A549 (cell line): ENCODE measurements around the gene PITPNB. TPM values are rescaled to one million over a fixed set of nuclear protein-coding genes. Genes with fewer than 3 reads are reported as not detected.

Experiments
- ATAC-seq, 2 experiments: fragments of 200-7000 bp in 1 of 2; fragments of >200 bp in 1 of 2; cut with Nextera tagmentation in 1 of 2; cut with Tn5 transposase in 1 of 2; 3 replicates each; pipeline versions ENCODE4 v1.8.0 to v1.9.1; 2018 to 2020; ENCODE audit warnings: mild to moderate bottlenecking in 1 of 2, moderate library complexity in 1 of 2
- CTCF ChIA-PET: fragments of 300-600 bp; sonication (Branson Sonifier 250); formaldehyde crosslinking; extraction: SDS; loops from one replicate; lab custom pipeline; 2021; ENCODE audit warnings: antibody characterized with exemption, inconsistent platforms; lab: Yijun Ruan, JAX
- POLR2A ChIA-PET: fragments of 350-600 bp; formaldehyde crosslinking; extraction: SDS; loops from one replicate; lab custom pipeline; 2021; ENCODE audit warnings: antibody characterized with exemption, inconsistent platforms; lab: Yijun Ruan, JAX
- DNase-seq, 2 experiments: peaks; one replicate each; pipeline versions ENCODE4 v3.0.0 to v3.0.0-alpha.2; 2011 to 2016; ENCODE audit warnings: low read depth in 1 of 2, low spot score in 1 of 2
- FAIRE-seq: peaks from 2 replicates; lab custom pipeline; 2011; peaks lifted over from hg19 to GRCh38; lab: Jason Lieb, UNC
- H3K27ac ChIP-seq, 2 experiments: fragments of >200 bp; sonication (Bioruptor Twin); formaldehyde crosslinking; 3 replicates each; pipeline ENCODE4 v1.5.1; 2016 to 2017
- H3K4me1 ChIP-seq: fragments of >200 bp; sonication (Bioruptor Twin); formaldehyde crosslinking; 3 replicates; pipeline ENCODE4 v1.6.1; 2016
- H3K4me2 ChIP-seq: fragments of >200 bp; sonication (Bioruptor Twin); formaldehyde crosslinking; 3 replicates; pipeline ENCODE4 v1.6.1; 2016
- H3K4me3 ChIP-seq: fragments of >200 bp; sonication (Bioruptor Twin); formaldehyde crosslinking; 3 replicates; pipeline ENCODE4 v1.5.1; 2016
- H3K9me3 ChIP-seq: fragments of >200 bp; sonication (Bioruptor Twin); formaldehyde crosslinking; 3 replicates; pipeline ENCODE4 v1.6.1; 2016
- BHLHE40 ChIP-seq: IDR thresholded peaks from 2 replicates; pipeline ENCODE4 v1.6.1; 2012; ENCODE audit warnings: low read depth, low read length, inconsistent platforms
- CBX8 ChIP-seq: fragments of 200-600 bp; sonication (generic); IDR thresholded peaks from 2 replicates; pipeline ENCODE4 v1.6.1; 2016
- CHD2 ChIP-seq: fragments of 150-350 bp; IDR thresholded peaks from 2 replicates; pipeline ENCODE4 v1.6.1; 2014; ENCODE audit warnings: low read length; ENCODE audit not compliant: partially characterized antibody
- EHF ChIP-seq: fragments of 250-450 bp; sonication (Bioruptor Pico); IDR thresholded peaks from 2 replicates; pipeline ENCODE4 v1.5.0; 2020; ENCODE audit warnings: mild to moderate bottlenecking
- EHMT2 ChIP-seq: fragments of 200-600 bp; sonication (generic); IDR thresholded peaks from 2 replicates; pipeline ENCODE4 v1.6.1; 2016; ENCODE audit warnings: antibody characterized with exemption, low read depth, mild to moderate bottlenecking, moderate library complexity
- EP300 ChIP-seq, 2 experiments: fragments of >200 bp; sonication (Bioruptor Twin); formaldehyde crosslinking; IDR thresholded peaks; 2 replicates in 1 of 2; 3 replicates in 1 of 2; pipeline ENCODE4 v1.6.1; 2016 to 2017
- FOSL2 ChIP-seq, 2 experiments: fragments of 450-650 bp in 1 of 2; fragments of >200 bp in 1 of 2; sonication (Bioruptor Twin) in 1 of 2; formaldehyde crosslinking; IDR thresholded peaks; 2 replicates each; pipeline versions ENCODE4 v1.5.0 to v1.6.1; 2016 to 2020; ENCODE audit warnings: mild to moderate bottlenecking in 1 of 2, moderate library complexity in 1 of 2
- HEYL ChIP-seq: fragments of 250-450 bp; sonication (Bioruptor Pico); IDR thresholded peaks from 2 replicates; pipeline ENCODE4 v1.8.0; 2021; ENCODE audit warnings: mild to moderate bottlenecking, moderate library complexity
- HOXB5 ChIP-seq: fragments of 250-450 bp; sonication (Bioruptor Pico); IDR thresholded peaks from 2 replicates; pipeline ENCODE4 v1.5.0; 2020; ENCODE audit warnings: mild to moderate bottlenecking, moderate library complexity
- JUNB ChIP-seq: fragments of >200 bp; sonication (Bioruptor Twin); formaldehyde crosslinking; IDR thresholded peaks from 2 replicates; pipeline ENCODE4 v1.6.1; 2016
- MAFK ChIP-seq: fragments of 450-650 bp; IDR thresholded peaks from 2 replicates; pipeline ENCODE4 v1.6.1; 2014; ENCODE audit not compliant: partially characterized antibody
- RARB ChIP-seq: fragments of 250-450 bp; sonication (Bioruptor Pico); IDR thresholded peaks from 2 replicates; pipeline ENCODE4 v1.8.0; 2021; ENCODE audit warnings: mild to moderate bottlenecking, moderate library complexity
- RFX5 ChIP-seq: fragments of 450-650 bp; IDR thresholded peaks from 2 replicates; pipeline ENCODE4 v1.7.1; 2014; ENCODE audit warnings: antibody characterized with exemption, mild to moderate bottlenecking, moderate library complexity
- RNF2 ChIP-seq: fragments of 200-600 bp; sonication (generic); IDR thresholded peaks from 2 replicates; pipeline ENCODE4 v1.6.1; 2016; ENCODE audit warnings: low read depth, mild to moderate bottlenecking, antibody characterized with exemption, moderate library complexity, borderline replicate concordance
- TP53 ChIP-seq: fragments of 250-450 bp; sonication (Bioruptor Pico); IDR thresholded peaks from 2 replicates; pipeline ENCODE4 v1.5.0; 2021; ENCODE audit warnings: mild to moderate bottlenecking, moderate library complexity
- WGBS: methylation state at CpG from one replicate; pipeline ENCODE4 v1.1.6; 2017; ENCODE audit errors: missing lambda C conversion rate; 5-methylcytosine and 5-hydroxymethylcytosine counted together
- polyA plus RNA-seq, 4 experiments: library from polyadenylated mRNA; depleted of rRNA in 3 of 4; stranded (reverse); fragments of >200 nt; fragmentation: RNase III in 1 of 4; extraction: RNeasy Plus Mini Kit Qiagen cat#74134 plus additional on column Dnase treatment in 1 of 4; gene quantifications; 2 replicates in 3 of 4; 3 replicates in 1 of 4; pipeline ENCODE4 v1.2.3, GENCODE V29; 2011 to 2017
- TF ChIP-seq, protein P1 (sequence below): IDR thresholded peaks from 2 replicates; pipeline ENCODE4 v1.6.1; 2012
- TF ChIP-seq, protein P2 (sequence below): IDR thresholded peaks from 2 replicates; pipeline ENCODE4 v1.6.1; 2012; ENCODE audit warnings: low read depth, borderline replicate concordance

PITPNB gene
- polyA plus RNA-seq, 2 of the 4 experiments (the other 2 are of a cell fraction), result 45.8 to 52.1 TPM

DNA sequence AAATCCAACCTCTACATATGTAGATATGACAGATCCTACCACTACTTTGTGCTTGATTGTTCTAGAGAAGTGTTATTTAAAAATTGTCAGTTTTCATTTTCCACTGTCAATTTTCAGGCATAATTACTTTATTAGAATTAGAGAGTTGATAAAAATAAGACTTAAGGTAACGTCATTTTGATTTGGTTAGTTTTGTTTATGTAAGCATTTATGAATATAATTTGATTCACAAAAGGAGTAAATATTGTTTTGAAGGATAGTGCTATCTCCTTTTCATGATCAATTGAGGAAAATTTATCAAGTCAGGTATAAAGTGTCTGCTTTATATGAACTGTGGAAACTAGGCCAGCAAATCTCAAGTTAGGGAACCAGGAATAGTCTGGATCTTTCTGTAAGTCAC lies 42.6 kb upstream of the PITPNB start:
- DNase-seq (no peak), FAIRE-seq (no peak), ATAC-seq (no peak)
- WGBS, result 92% methylated on average over 1 of the region's 1 CpG
- ChIA-PET CTCF (interaction anchor here (0.7 kb wide), 1 partner anchor 1668 kb away, joined by 3 read pairs; no protein-coding TSS in a partner anchor), POLR2A (no interaction called here)
- peaks cover 9% of the 10 kb centered on the region for H3K4me1 ChIP-seq
- TF ChIP-seq MAFK (peak; percentile 68), EHMT2 (no peak)
- no peak overlapping the region for H3K4me3 ChIP-seq
- peaks cover 5% of the 10 kb centered on the region; the same call in 2 of the 3 replicates for H3K9me3 ChIP-seq
- no peak overlapping the region for H3K27ac ChIP-seq
- H3K4me2 ChIP-seq, result no peak overlapping the region

DNA sequence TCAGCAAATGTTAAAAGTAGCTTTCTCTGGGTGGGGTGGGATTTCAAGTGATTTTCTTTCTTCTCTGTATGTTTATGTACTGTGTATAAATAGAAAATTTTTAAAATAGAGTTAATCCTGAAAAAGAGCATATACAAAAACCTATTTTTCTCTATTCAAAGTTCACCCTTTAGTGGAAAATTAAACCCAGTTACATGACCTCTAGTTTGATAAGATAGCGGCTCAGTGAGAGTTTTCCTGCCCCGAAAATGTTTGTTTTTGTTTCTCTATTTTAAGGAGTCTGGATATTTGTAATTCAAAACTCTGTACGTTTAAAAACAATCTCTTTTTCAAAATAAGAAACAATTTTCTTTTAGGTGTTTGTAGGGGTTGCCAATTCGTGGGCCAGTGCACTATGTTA lies 42.1 kb upstream of the PITPNB start:
- Histone ChIP-seq H3K9me3 (peaks cover 10% of the 10 kb centered on the region; the same call in 2 of the 3 replicates), H3K4me1 (peaks cover 9% of the 10 kb centered on the region), H3K27ac (no peak overlapping the region), H3K4me2 (no peak overlapping the region), H3K4me3 (no peak overlapping the region)
- ChIA-PET CTCF (interaction anchor here (0.7 kb wide), 1 partner anchor 1668 kb away, joined by 3 read pairs; no protein-coding TSS in a partner anchor), POLR2A (no interaction called here)
- no peak for DNase-seq
- no peak for TF ChIP-seq CHD2
- TF ChIP-seq JUNB, result no peak
- no peak for TF ChIP-seq EP300 (IDR thresholded peaks at IDR 0.05)
- TF ChIP-seq FOSL2 (IDR thresholded peaks at IDR 0.05), result no peak
- no peak for TF ChIP-seq FOSL2 (CRISPR knock-in tag; IDR thresholded peaks at IDR 0.05)
- TF ChIP-seq HEYL, result no peak
- ATAC-seq, result no peak
- FAIRE-seq, result no peak
- 72% methylated on average over 4 of the region's 4 CpGs for WGBS

DNA sequence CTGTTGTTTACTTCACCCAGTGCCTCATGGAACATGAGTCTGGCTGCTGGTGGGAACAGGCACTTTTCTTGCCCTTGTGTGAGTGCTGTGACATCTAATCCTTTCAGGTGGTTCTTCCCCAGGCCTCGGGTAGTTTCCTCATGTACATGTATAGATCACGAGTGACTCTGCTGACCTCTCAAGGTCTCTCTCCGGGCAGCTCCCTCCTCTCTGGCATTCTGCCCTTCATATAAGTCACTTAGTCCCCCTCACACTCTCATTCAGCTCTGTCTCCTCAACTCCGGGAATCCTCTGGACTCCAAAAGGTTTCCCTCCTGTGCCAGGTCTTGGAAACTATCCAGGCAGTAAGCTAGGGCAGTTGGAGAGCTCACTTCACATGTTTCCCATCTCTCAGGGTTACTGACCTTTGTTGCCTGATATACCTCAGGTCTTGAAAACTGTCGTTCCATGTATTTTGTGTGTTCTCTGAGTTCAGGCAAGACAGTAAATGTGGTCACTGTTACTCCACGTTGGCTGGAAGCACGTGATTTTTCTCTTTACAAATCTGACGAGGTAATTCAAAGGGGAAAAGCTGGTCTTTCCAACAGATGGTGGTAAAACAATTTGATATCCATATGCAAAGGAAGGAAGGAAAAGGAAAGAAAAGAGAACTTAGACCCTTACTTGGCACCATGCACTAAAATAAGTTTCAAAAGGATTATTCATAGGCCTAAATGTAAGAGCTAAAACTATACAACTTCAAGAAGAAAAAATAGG lies 40.5 kb upstream of the PITPNB start:
- whole genome bisulfite sequencing, result 75% methylated on average over 8 of the region's 8 CpGs
- no peak for DNase-seq
- ChIA-PET CTCF (no interaction called here), POLR2A (no interaction called here)
- no peak overlapping the region for H3K27ac ChIP-seq
- H3K4me3 ChIP-seq, result no peak overlapping the region
- H3K4me1 ChIP-seq, result no peaks in the 10 kb centered on the region
- H3K4me2 ChIP-seq, result no peak overlapping the region
- H3K9me3 ChIP-seq, result peaks cover 10% of the 10 kb centered on the region; the same call in 2 of the 3 replicates
- TF ChIP-seq RARB (CRISPR knock-in tag) (no peak), BHLHE40 (no peak), EHMT2 (no peak), CBX8 (no peak), RNF2 (no peak), TP53 (no peak), HOXB5 (CRISPR knock-in tag) (no peak), EHF (no peak), RFX5 (no peak)
- TF ChIP-seq, protein P1, sequence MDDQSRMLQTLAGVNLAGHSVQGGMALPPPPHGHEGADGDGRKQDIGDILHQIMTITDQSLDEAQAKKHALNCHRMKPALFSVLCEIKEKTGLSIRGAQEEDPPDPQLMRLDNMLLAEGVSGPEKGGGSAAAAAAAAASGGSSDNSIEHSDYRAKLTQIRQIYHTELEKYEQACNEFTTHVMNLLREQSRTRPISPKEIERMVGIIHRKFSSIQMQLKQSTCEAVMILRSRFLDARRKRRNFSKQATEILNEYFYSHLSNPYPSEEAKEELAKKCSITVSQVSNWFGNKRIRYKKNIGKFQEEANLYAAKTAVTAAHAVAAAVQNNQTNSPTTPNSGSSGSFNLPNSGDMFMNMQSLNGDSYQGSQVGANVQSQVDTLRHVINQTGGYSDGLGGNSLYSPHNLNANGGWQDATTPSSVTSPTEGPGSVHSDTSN, result no peak
- TF ChIP-seq, protein P2, sequence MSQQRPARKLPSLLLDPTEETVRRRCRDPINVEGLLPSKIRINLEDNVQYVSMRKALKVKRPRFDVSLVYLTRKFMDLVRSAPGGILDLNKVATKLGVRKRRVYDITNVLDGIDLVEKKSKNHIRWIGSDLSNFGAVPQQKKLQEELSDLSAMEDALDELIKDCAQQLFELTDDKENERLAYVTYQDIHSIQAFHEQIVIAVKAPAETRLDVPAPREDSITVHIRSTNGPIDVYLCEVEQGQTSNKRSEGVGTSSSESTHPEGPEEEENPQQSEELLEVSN, result no peak
- FAIRE-seq, result no peak
- ATAC-seq, result no peak

DNA sequence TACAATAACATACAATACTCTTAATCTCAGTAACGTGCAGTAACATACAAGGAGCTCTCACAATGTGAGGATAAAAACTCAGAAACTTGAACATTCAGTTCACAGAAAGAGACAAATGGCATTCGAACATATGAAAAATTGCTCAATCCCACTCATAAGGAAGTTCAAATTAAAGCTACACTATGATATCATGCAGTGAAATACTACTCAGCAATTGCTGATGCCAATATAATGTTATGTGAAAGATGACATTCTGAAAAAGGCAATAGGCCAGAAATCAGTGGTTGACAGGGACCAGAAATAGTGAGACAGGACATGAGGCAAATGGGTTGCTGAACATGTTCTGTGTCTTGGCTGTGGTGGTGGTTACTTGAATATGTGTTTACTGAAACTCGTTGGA lies 33.7 kb upstream of the PITPNB start:
- FAIRE-seq (no peak), DNase-seq (no peak), ATAC-seq (no peak)
- H3K4me2 ChIP-seq, result no peak overlapping the region
- H3K9me3 ChIP-seq, result peaks cover 10% of the 10 kb centered on the region; the same call in 2 of the 3 replicates
- no peak overlapping the region for H3K4me3 ChIP-seq
- ChIA-PET POLR2A (no interaction called here), CTCF (no interaction called here)
- 73% methylated on average over 3 of the region's 3 CpGs for WGBS
- H3K27ac ChIP-seq, result no peak overlapping the region
- TF ChIP-seq JUNB, result no peak
- H3K4me1 ChIP-seq, result peaks cover 10% of the 10 kb centered on the region
